ENCODE data around the gene CIC. TPM values are rescaled to one million over a fixed set of nuclear protein-coding genes. Genes with fewer than 3 reads are reported as not detected.

CIC gene
- total and polyA plus RNA-seq, 2 donors from 2014 or later, result 18.8 to 90.9 TPM

DNA sequence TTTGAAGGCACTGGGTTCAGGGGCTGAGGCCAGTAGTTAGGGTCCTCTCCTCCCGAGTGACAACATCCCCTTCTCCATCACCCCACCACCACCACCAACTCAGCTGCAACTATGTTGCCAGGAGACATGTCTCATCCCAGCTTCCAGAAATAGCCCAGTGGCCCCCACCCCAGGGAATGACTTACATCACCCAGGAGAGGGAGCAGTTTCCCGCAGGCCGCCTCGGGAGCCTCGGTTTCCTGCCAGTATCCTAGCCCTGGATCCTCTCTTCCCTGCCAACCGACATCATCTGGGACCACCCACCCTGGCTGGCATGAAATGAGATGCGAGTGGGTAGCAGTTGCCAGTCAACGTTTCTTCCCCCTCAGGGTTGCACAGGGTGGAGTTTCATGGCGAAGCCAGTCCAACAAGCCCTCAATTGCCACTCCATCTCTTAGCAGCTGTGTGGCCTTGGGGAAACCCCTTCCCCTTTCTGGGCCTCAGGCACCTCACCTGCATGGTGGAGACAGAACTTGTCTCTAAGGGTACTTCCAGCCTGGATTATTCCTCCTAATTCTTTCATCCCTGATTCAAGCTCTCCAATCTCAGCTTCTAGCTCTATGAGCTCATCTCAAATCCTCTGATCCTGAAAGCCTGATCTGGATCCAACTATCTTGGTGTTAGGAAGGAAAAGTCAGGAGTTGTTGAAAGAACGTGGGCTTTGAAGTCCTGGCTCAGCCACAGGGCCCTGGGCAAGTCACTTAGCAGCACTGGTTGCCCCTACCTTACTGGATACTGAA is 22.7 kb upstream of the CIC start:
- peak overlapping the region in 1 of 3 donors; percentile 48 for H3K9ac ChIP-seq (ENCODE audit: low read length in 3 of 3)
- H3K36me3 ChIP-seq (ENCODE audit: control insufficient read depth in 2 of 3, insufficient read depth in 3 of 3, low read length in 3 of 3), result peaks cover 0 to 20% (median 3%) of the 10 kb centered on the region in 3 donors
- H3K27me3 ChIP-seq (ENCODE audit: control insufficient read depth, insufficient read depth, low read length), result no peaks in the 10 kb centered on the region
- H3K27ac ChIP-seq (ENCODE audit: low read depth in 2 of 2, low read length in 2 of 2), result no peak overlapping the region
- H3K4me3 ChIP-seq (ENCODE audit: low read length in 3 of 3), result no peak overlapping the region
- DNase-seq (peak; percentile 57 to 91 (median 76)), FAIRE-seq (no peak)
- TF ChIP-seq, protein P1, sequence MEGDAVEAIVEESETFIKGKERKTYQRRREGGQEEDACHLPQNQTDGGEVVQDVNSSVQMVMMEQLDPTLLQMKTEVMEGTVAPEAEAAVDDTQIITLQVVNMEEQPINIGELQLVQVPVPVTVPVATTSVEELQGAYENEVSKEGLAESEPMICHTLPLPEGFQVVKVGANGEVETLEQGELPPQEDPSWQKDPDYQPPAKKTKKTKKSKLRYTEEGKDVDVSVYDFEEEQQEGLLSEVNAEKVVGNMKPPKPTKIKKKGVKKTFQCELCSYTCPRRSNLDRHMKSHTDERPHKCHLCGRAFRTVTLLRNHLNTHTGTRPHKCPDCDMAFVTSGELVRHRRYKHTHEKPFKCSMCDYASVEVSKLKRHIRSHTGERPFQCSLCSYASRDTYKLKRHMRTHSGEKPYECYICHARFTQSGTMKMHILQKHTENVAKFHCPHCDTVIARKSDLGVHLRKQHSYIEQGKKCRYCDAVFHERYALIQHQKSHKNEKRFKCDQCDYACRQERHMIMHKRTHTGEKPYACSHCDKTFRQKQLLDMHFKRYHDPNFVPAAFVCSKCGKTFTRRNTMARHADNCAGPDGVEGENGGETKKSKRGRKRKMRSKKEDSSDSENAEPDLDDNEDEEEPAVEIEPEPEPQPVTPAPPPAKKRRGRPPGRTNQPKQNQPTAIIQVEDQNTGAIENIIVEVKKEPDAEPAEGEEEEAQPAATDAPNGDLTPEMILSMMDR (IDR thresholded peaks at IDR 0.05; ENCODE audit: borderline replicate concordance, extremely low read depth, insufficient read depth), result peak; percentile 60
- peaks cover 0 to 21% (median 13%) of the 10 kb centered on the region in 3 donors for H3K4me1 ChIP-seq (ENCODE audit: control insufficient read depth in 2 of 3, insufficient read depth in 2 of 3, low read depth in 1 of 3, low read length in 3 of 3)
- no peaks in the 10 kb centered on the region for H3K9me3 ChIP-seq (ENCODE audit: control insufficient read depth in 2 of 3, insufficient read depth in 1 of 3, low read length in 3 of 3)
- intact Hi-C loops (cut with DNase I), result no loop called here

DNA sequence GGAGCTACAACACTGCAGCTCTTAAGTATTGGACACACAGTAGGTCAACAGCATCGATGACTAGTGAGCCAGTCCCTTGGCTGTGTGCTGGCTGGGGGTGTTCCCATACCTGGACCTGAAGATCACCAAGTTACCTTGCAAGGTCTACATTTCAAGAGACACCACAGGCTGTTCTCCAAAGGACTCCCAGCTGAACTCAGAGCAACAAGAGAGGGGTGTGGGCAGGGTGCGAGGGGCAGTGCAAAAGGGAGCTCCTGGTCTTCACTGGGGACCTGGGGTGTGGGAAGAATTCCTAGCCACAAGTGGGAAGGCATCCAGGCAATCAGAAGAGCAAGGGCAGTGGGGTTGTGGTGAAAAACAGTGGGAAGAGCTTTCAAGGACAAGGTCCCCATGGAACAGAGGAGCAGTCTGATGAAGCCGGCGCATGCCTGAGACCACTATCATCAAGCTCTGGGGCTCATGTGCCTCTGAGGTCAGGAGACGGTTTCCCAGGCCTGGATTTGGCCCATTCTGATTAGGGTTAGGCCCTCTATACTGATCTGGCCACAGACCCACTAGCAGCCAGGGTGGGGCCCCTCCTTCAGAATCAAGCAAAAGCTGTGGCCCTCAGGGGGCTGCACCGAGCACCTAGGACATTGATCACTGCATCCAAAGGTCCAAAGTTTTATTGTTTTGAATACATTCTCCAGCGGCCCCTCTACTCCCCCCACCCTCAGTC is 22.0 kb upstream of the CIC start:
- Histone ChIP-seq H3K9ac (ENCODE audit: low read length in 3 of 3) (peak overlapping the region in 1 of 3 donors; percentile 48), H3K27ac (ENCODE audit: low read depth in 2 of 2, low read length in 2 of 2) (no peak overlapping the region), H3K36me3 (ENCODE audit: control insufficient read depth in 2 of 3, insufficient read depth in 3 of 3, low read length in 3 of 3) (peaks cover 0 to 20% (median 3%) of the 10 kb centered on the region in 3 donors), H3K27me3 (ENCODE audit: control insufficient read depth, insufficient read depth, low read length) (no peaks in the 10 kb centered on the region), H3K4me1 (ENCODE audit: control insufficient read depth in 2 of 3, insufficient read depth in 2 of 3, low read depth in 1 of 3, low read length in 3 of 3) (peaks cover 0 to 25% (median 14%) of the 10 kb centered on the region in 3 donors), H3K4me3 (ENCODE audit: low read length in 3 of 3) (no peak overlapping the region), H3K9me3 (ENCODE audit: control insufficient read depth in 2 of 3, insufficient read depth in 1 of 3, low read length in 3 of 3) (no peaks in the 10 kb centered on the region)
- intact Hi-C loops (cut with DNase I), result no loop called here
- DNase-seq (no peak), FAIRE-seq (no peak)
- TF ChIP-seq, protein P1 (IDR thresholded peaks at IDR 0.05; ENCODE audit: borderline replicate concordance, extremely low read depth, insufficient read depth), result no peak

DNA sequence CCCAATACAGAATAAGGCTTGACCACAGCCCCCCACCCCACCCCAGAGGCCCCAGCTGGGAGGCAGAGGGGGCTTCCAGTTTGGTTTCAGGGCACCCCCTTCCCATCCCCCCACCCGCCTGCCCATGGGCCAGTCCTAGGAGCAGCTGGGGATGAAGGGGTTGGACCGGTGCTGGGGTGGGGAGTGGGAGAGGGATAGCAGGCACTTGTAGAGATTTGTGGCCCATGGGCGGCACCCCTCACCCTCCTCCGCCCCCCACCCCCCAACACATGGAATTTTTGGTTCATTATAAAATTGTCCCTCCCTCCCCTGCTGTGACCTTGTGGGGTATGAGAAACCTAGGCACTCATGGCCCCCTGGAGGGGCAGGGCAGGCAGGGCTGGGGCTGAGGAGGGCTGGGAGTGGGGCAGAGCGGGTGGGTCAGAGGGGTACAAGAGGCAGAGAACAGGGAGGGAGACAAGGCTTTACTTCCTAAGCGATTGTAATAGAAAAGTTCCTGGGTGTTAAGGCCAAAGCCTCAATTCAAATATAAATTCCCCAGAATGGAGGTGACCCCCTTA is 21.3 kb upstream of the CIC start:
- H3K9me3 ChIP-seq (ENCODE audit: control insufficient read depth in 2 of 3, insufficient read depth in 1 of 3, low read length in 3 of 3), result no peaks in the 10 kb centered on the region
- H3K36me3 ChIP-seq (ENCODE audit: control insufficient read depth in 2 of 3, insufficient read depth in 3 of 3, low read length in 3 of 3), result peaks cover 0 to 20% (median 3%) of the 10 kb centered on the region in 3 donors
- no peak overlapping the region for H3K9ac ChIP-seq (ENCODE audit: low read length in 3 of 3)
- TF ChIP-seq, protein P1 (IDR thresholded peaks at IDR 0.05; ENCODE audit: borderline replicate concordance, extremely low read depth, insufficient read depth), result no peak
- no peak for FAIRE-seq
- peaks cover 0 to 30% (median 14%) of the 10 kb centered on the region in 3 donors for H3K4me1 ChIP-seq (ENCODE audit: control insufficient read depth in 2 of 3, insufficient read depth in 2 of 3, low read depth in 1 of 3, low read length in 3 of 3)
- no peak overlapping the region for H3K27ac ChIP-seq (ENCODE audit: low read depth in 2 of 2, low read length in 2 of 2)
- no peak overlapping the region for H3K4me3 ChIP-seq (ENCODE audit: low read length in 3 of 3)
- no peaks in the 10 kb centered on the region for H3K27me3 ChIP-seq (ENCODE audit: control insufficient read depth, insufficient read depth, low read length)
- DNase-seq, result peak in 2 of 5 donors; percentile 68 to 74
- intact Hi-C loops (cut with DNase I), result no loop called here

All from kidney (tissue), 14 donors.